ENCODE measurements around the gene SPSB1.

DNA sequence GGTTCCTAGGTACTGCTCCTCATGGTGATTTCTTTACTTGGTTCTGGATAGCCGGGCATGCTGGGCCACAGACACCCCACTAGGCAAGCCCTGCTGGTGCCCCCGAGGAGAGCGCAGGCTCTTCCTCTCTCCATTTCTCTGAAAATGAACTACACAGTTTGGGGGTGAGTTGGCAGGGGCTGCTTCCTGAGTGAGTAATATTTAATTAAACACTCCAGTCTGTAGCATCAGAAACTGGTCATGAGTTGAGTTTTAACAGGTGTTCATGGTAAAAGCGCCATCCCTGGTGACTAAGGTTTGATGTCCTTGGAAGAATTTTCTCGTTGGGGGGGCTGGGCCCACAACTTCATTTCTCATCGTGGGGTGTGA is 1.7 kb downstream of the SPSB1 start:
- TF ChIP-seq TAF1 (IDR thresholded peaks at IDR 0.05; ENCODE audit: borderline replicate concordance, low read depth, low read length) (no peak), FOS (IDR thresholded peaks at IDR 0.05; ENCODE audit: borderline replicate concordance, extremely low read depth, insufficient read length) (no peak), CTCF (IDR thresholded peaks at IDR 0.05 in 2 of 3, conservative IDR thresholded peaks at IDR 0.05 in 1 of 3; ENCODE audit: control insufficient read depth in 2 of 3, extremely low read depth in 1 of 3, insufficient read depth in 1 of 3, low read depth in 3 of 3, low read length in 3 of 3) (no peak), EP300 (IDR thresholded peaks at IDR 0.05; ENCODE audit: borderline replicate concordance in 1 of 2, control insufficient read depth in 1 of 2, low read depth in 2 of 2, low read length in 2 of 2) (no peak)
- TF ChIP-seq, protein P1, sequence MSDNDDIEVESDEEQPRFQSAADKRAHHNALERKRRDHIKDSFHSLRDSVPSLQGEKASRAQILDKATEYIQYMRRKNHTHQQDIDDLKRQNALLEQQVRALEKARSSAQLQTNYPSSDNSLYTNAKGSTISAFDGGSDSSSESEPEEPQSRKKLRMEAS (IDR thresholded peaks at IDR 0.05; ENCODE audit: low read depth, low read length), result no peak

Measured in GM12878 (cell line).